Peyer's patch (tissue), 4 donors: Measurements from ENCODE around the gene HACD3. TPM values are rescaled to one million over a fixed set of nuclear protein-coding genes. Genes with fewer than 3 reads are reported as not detected.

Experiments used
- DNase-seq, 3 donors: peaks; one replicate each; pipeline ENCODE4 v3.0.0-alpha.2; 2017 to 2019
- H3K27ac ChIP-seq, 4 donors: fragments of 200-600 bp; sonication (generic); one replicate each; pipeline ENCODE4 v1.5.1; 2016 to 2019
- H3K27me3 ChIP-seq, 2 donors: fragments of 200-600 bp; sonication (generic); one replicate each; pipeline ENCODE4 v1.5.1; 2019
- H3K36me3 ChIP-seq, 3 donors: fragments of 200-600 bp; sonication (generic); one replicate each; pipeline ENCODE4 v1.5.1; 2016 to 2019
- H3K4me1 ChIP-seq, 4 donors: fragments of 200-600 bp; sonication (generic); one replicate each; pipeline ENCODE4 v1.5.1; 2016 to 2019
- H3K4me3 ChIP-seq, 4 donors: fragments of 200-600 bp; sonication (generic); 1 replicate in 3 of 4; 2 replicates in 1 of 4; pipeline ENCODE4 v1.5.1; 2016 to 2019; ENCODE audit warnings: mild to moderate bottlenecking in 1 of 4
- H3K9me3 ChIP-seq, 4 donors: fragments of 200-600 bp; sonication (generic); one replicate each; pipeline ENCODE4 v1.5.1; 2016 to 2019; ENCODE audit warnings: mild to moderate bottlenecking in 1 of 4
- CTCF ChIP-seq, 6 experiments: fragments of 450-650 bp in 4 of 6; fragments of 200-600 bp in 2 of 6; sonication (generic) in 1 of 6; IDR thresholded peaks; one replicate each; pipeline ENCODE4 v1.5.1; 2017 to 2019; ENCODE audit warnings: antibody characterized with exemption in 6 of 6, mild to moderate bottlenecking in 3 of 6, moderate library complexity in 1 of 6
- POLR2A ChIP-seq, 2 donors: fragments of 450-650 bp; IDR thresholded peaks; one replicate each; pipeline ENCODE4 v1.5.1; 2017; ENCODE audit warnings: antibody characterized with exemption in 2 of 2, mild to moderate bottlenecking in 2 of 2, moderate library complexity in 2 of 2
- total RNA-seq, 4 donors: library from RNA; depleted of rRNA; stranded (reverse); fragments of >200 nt; gene quantifications; one replicate each; pipeline ENCODE4 v1.1.0, GENCODE V29; 2016

Gene HACD3
- total RNA-seq, 4 donors from 2014 or later: 22.3 to 36.5 (median 26.8) TPM

GRCh38 chr15:65558997-65559760 lies 28.9 kb downstream of the HACD3 start:
- Histone ChIP-seq H3K4me3 (no peak overlapping the region), H3K4me1 (no peaks in the 10 kb centered on the region), H3K27ac (no peak overlapping the region), H3K9me3 (no peaks in the 10 kb centered on the region), H3K36me3 (peaks cover 0 to 25% (median 0%) of the 10 kb centered on the region in 3 donors), H3K27me3 (no peaks in the 10 kb centered on the region)
- no peak for DNase-seq
- no peak for TF ChIP-seq POLR2A (IDR thresholded peaks at IDR 0.05)
- no peak for TF ChIP-seq CTCF (IDR thresholded peaks at IDR 0.05)

GRCh38 chr15:65559941-65560340 lies 29.7 kb downstream of the HACD3 start:
- H3K36me3 ChIP-seq: peaks cover 0 to 32% (median 0%) of the 10 kb centered on the region in 3 donors
- H3K4me3 ChIP-seq: no peak overlapping the region
- H3K27ac ChIP-seq: no peak overlapping the region
- no peaks in the 10 kb centered on the region for H3K9me3 ChIP-seq
- no peak for TF ChIP-seq CTCF (IDR thresholded peaks at IDR 0.05)
- TF ChIP-seq POLR2A (IDR thresholded peaks at IDR 0.05): no peak
- no peak for DNase-seq
- no peaks in the 10 kb centered on the region for H3K4me1 ChIP-seq
- no peaks in the 10 kb centered on the region for H3K27me3 ChIP-seq

GRCh38 chr15:65561934-65562333 lies 31.7 kb downstream of the HACD3 start:
- Histone ChIP-seq H3K36me3 (peaks cover 0 to 32% (median 0%) of the 10 kb centered on the region in 3 donors), H3K27me3 (no peaks in the 10 kb centered on the region), H3K4me3 (no peak overlapping the region), H3K9me3 (no peaks in the 10 kb centered on the region), H3K4me1 (no peaks in the 10 kb centered on the region), H3K27ac (no peak overlapping the region)
- no peak for DNase-seq
- TF ChIP-seq CTCF (IDR thresholded peaks at IDR 0.05) (no peak), POLR2A (IDR thresholded peaks at IDR 0.05) (no peak)

- no peaks in the 10 kb centered on the region for H3K9me3 ChIP-seq
- no peaks in the 10 kb centered on the region for H3K4me1 ChIP-seq
- TF ChIP-seq CTCF (IDR thresholded peaks at IDR 0.05): no peak
- H3K36me3 ChIP-seq: peaks cover 0 to 14% (median 0%) of the 10 kb centered on the region in 3 donors
- H3K4me3 ChIP-seq: no peak overlapping the region
- no peaks in the 10 kb centered on the region for H3K27me3 ChIP-seq
- no peak for DNase-seq
- H3K27ac ChIP-seq: no peak overlapping the region
These were observed 39.5 kb downstream of the HACD3 start for GRCh38 chr15:65569728-65570127.

GRCh38 chr15:65571971-65572370 lies 41.7 kb downstream of the HACD3 start:
- TF ChIP-seq POLR2A (IDR thresholded peaks at IDR 0.05): no peak
- TF ChIP-seq CTCF (IDR thresholded peaks at IDR 0.05): no peak

More at GRCh38 chr15:65571971-65572370, 41.7 kb downstream of the HACD3 start:
- no peaks in the 10 kb centered on the region for H3K9me3 ChIP-seq
- no peak for DNase-seq
- H3K36me3 ChIP-seq: peaks cover 0 to 9% (median 0%) of the 10 kb centered on the region in 3 donors
- H3K27ac ChIP-seq: no peak overlapping the region
- no peak overlapping the region for H3K4me3 ChIP-seq
- no peaks in the 10 kb centered on the region for H3K4me1 ChIP-seq
- no peaks in the 10 kb centered on the region for H3K27me3 ChIP-seq
